Brain microvascular endothelial cell (primary cell): ENCODE results near the gene KMT2E.
"Not testable (repeated sequence)": the region's sequence is repeated elsewhere in the genome, so short reads cannot be mapped to it uniquely, and the experiment has no call there.

Experiments
- DNase-seq: peaks from one replicate; pipeline ENCODE4 v3.0.0-alpha.2; 2020
- H3K27ac ChIP-seq: fragments of 250-450 bp; sonication (Bioruptor Pico); 2 replicates; pipeline ENCODE4 v1.5.1; 2020; ENCODE audit warnings: mild to moderate bottlenecking, moderate library complexity
- H3K27me3 ChIP-seq: fragments of 250-450 bp; sonication (Bioruptor Pico); replicated peaks from 2 replicates; pipeline ENCODE4 v1.5.1; 2020; ENCODE audit warnings: mild to moderate bottlenecking
- H3K36me3 ChIP-seq: fragments of 250-450 bp; sonication (Bioruptor Pico); replicated peaks from 2 replicates; pipeline ENCODE4 v1.5.1; 2020; ENCODE audit warnings: mild to moderate bottlenecking
- H3K4me3 ChIP-seq: 2 replicates; pipeline ENCODE4 v1.5.1; 2011; ENCODE audit warnings: low read depth, mild to moderate bottlenecking, control low read depth, low read length, moderate library complexity
- CTCF ChIP-seq: IDR thresholded peaks from 2 replicates; pipeline ENCODE4 v1.5.1; 2011; ENCODE audit warnings: low read depth, mild to moderate bottlenecking, moderate library complexity, low read length, control low read depth, inconsistent platforms; ENCODE audit errors: missing control alignments
- in situ Hi-C: cut with HindIII; loops from 2 replicates; pipeline ENCODE4 v1.10.0; 2017; ENCODE audit warnings: low sequenced_read_pairs, low pct_ligation_motif_present

KMT2E gene

GRCh38 chr7:105046414-105046813 is 32.4 kb downstream of the KMT2E start:
- TF ChIP-seq CTCF, result no peak
- H3K36me3 ChIP-seq, result peaks cover 35% of the 10 kb centered on the region
- no peaks in the 10 kb centered on the region for H3K27me3 ChIP-seq
- no peak overlapping the region for H3K27ac ChIP-seq
- in situ Hi-C loops, result no loop called here
- no peak overlapping the region for H3K4me3 ChIP-seq
- no peak for DNase-seq

DNA sequence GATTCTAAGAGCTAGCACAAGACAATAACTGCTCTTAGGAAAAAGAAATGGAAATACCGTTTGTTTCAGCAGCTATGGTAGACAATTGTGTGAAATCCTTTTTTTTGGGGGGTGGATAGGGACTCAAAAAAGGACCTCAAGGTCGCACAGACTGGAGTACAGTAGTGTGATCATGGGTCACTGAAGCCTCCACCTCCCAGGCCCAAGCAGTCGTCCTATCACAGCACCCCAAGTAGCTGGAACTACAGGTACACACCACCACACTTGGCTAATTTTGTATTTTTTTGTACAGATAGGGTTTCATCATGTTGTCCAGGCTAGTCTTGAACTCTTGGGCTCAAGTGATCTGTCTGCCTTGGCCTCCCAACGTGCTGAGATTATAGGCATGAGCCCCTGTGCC is 33.9 kb downstream of the KMT2E start:
- no peak for TF ChIP-seq CTCF
- no peak overlapping the region for H3K27ac ChIP-seq
- no peak overlapping the region for H3K4me3 ChIP-seq
- H3K27me3 ChIP-seq, result no peaks in the 10 kb centered on the region
- in situ Hi-C loops, result no loop called here
- H3K36me3 ChIP-seq, result peaks cover 32% of the 10 kb centered on the region
- no peak for DNase-seq

DNA sequence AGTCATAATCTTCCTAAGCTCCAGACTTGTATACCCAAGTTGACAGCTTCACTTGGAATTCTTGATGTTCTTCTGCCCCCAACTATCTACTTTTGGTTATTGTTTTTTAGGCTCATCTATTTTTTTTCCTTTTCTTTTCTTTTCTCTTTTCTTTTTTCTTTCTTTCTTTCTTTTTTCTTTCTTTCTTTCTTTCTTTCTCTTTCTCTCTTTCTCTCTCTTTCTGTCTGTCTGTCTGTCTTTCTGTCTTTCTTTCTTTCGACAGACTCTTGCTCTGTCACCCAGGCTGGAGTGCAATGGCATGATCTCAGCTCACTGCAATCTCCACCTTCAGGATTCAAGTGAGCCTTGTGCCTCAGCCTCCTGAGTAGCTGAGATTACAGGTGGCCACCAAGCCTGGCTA is 36.5 kb downstream of the KMT2E start:
- Histone ChIP-seq H3K27ac (no peak overlapping the region), H3K27me3 (no peaks in the 10 kb centered on the region), H3K4me3 (no peak overlapping the region), H3K36me3 (peaks cover 25% of the 10 kb centered on the region)
- in situ Hi-C loops, result no loop called here
- DNase-seq, result no peak
- TF ChIP-seq CTCF, result no peak

DNA sequence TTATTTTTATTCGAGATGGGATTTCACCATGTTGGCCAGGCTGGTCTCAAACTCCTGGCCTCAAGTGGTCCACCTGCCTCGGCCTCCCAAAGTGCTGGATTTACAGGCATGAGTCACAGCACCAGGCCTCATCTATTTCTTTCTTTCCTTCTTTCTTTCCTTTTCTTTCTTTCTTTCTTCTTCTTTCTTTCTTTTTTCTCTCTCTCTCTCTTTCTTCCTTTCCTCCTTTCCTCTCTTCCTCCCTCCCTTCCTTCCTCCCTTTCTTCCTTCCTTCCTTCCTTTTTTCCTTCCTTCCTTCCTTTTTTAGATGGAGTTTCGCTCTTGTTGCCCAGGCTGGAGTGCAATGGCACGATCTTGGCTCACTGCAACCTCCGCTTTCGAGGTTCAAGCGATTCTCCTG is 36.9 kb downstream of the KMT2E start:
- H3K36me3 ChIP-seq, result peaks cover 25% of the 10 kb centered on the region
- H3K27me3 ChIP-seq, DNase-seq, in situ Hi-C loops, H3K27ac ChIP-seq, H3K4me3 ChIP-seq: not testable (repeated sequence)

DNA sequence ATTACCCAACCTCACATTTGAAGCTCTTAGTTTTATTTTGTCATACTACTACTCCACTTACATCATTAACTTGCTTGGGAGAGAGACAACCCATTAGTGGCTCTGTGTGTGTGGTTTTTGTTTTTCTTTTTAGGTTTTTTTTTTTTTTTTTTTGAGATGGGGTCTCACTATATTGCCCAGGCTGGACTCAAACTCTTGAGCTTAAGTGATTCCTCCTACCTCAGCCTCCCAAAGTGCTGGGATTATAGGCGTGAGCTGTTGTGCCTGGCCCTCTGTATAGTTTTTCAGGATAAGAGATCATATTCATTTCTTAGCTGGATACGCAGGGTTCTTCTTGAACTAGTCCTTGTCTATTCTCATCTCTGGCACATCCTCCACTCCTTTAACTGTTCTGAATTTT is 41.1 kb downstream of the KMT2E start:
- no peak overlapping the region for H3K27ac ChIP-seq
- no peak for DNase-seq
- no peak for TF ChIP-seq CTCF
- H3K36me3 ChIP-seq, result peaks cover 7% of the 10 kb centered on the region
- no peak overlapping the region for H3K4me3 ChIP-seq
- in situ Hi-C loops, result no loop called here
- no peaks in the 10 kb centered on the region for H3K27me3 ChIP-seq

GRCh38 chr7:105055621-105056020 is 41.6 kb downstream of the KMT2E start:
- no peak for TF ChIP-seq CTCF
- H3K27ac ChIP-seq, result no peak overlapping the region
- no peak overlapping the region for H3K4me3 ChIP-seq
- no peak for DNase-seq
- in situ Hi-C loops, result no loop called here
- no peaks in the 10 kb centered on the region for H3K27me3 ChIP-seq
- peaks cover 7% of the 10 kb centered on the region for H3K36me3 ChIP-seq
